ENCODE data around the gene MREG.

DNA sequence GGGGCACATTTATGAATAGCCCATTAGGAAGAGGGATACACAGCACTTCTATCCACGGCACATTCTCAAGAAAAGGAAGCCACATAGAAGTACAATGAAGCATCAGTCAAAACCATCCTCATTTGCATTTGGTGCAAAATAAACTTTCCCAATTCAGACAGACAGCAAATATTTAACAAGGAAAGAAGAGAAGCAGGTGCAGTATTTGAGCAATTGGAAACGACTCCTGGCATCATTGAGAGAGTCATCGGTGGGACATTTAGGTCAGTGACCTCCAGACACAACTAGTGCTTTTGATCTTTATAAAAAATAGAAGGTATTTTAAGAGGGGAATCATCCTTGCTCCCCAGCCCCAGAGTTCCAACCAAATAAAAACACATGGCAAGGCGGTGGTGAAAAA is 118.0 kb downstream of the MREG start:
- TF ChIP-seq POLR2A (IDR thresholded peaks at IDR 0.05): no peak
- TF ChIP-seq, protein P1, sequence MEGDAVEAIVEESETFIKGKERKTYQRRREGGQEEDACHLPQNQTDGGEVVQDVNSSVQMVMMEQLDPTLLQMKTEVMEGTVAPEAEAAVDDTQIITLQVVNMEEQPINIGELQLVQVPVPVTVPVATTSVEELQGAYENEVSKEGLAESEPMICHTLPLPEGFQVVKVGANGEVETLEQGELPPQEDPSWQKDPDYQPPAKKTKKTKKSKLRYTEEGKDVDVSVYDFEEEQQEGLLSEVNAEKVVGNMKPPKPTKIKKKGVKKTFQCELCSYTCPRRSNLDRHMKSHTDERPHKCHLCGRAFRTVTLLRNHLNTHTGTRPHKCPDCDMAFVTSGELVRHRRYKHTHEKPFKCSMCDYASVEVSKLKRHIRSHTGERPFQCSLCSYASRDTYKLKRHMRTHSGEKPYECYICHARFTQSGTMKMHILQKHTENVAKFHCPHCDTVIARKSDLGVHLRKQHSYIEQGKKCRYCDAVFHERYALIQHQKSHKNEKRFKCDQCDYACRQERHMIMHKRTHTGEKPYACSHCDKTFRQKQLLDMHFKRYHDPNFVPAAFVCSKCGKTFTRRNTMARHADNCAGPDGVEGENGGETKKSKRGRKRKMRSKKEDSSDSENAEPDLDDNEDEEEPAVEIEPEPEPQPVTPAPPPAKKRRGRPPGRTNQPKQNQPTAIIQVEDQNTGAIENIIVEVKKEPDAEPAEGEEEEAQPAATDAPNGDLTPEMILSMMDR (IDR thresholded peaks at IDR 0.05): no peak

Data from testis (tissue), 2 donors.